MM.1S (cell line): Measurements from ENCODE around the gene DGKI.

Source experiments
- EZH2phosphoT487 ChIP-seq: fragments of 300-600 bp; sonication (generic); IDR thresholded peaks from 2 replicates; pipeline ENCODE4 v1.6.1; 2018; ENCODE audit warnings: antibody characterized with exemption, low read length
- TF ChIP-seq, protein P1 (sequence below): fragments of 300-600 bp; sonication (generic); IDR thresholded peaks from 2 replicates; pipeline ENCODE4 v1.5.1; 2016; ENCODE audit warnings: antibody characterized with exemption, low read length, mixed read lengths

DNA sequence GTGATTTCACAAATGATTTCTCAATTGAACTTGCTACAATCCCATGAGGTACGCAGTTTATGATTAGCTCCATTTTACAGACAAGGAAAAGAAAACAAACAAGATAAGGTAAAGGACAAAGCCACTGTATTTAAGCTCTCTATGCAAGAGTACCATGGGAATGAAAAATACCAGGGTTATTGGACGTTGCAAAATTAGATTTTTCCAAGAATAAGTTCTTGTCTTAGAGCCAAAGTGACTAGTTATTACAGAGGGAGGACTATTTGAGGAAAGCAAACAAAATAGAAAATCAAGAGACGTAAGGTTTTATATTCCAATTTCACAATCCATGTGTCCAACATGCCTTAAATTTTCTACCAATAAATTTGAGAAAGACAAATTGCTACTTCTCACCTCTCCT lies 405.3 kb downstream of the DGKI start:
- TF ChIP-seq, protein P1, sequence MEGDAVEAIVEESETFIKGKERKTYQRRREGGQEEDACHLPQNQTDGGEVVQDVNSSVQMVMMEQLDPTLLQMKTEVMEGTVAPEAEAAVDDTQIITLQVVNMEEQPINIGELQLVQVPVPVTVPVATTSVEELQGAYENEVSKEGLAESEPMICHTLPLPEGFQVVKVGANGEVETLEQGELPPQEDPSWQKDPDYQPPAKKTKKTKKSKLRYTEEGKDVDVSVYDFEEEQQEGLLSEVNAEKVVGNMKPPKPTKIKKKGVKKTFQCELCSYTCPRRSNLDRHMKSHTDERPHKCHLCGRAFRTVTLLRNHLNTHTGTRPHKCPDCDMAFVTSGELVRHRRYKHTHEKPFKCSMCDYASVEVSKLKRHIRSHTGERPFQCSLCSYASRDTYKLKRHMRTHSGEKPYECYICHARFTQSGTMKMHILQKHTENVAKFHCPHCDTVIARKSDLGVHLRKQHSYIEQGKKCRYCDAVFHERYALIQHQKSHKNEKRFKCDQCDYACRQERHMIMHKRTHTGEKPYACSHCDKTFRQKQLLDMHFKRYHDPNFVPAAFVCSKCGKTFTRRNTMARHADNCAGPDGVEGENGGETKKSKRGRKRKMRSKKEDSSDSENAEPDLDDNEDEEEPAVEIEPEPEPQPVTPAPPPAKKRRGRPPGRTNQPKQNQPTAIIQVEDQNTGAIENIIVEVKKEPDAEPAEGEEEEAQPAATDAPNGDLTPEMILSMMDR: no peak
- no peak for TF ChIP-seq EZH2phosphoT487
